K562 (cell line): ENCODE data around the gene ARMH1. TPM values are rescaled to one million over a fixed set of nuclear protein-coding genes. Genes with fewer than 3 reads are reported as not detected.

Source experiments
- ADNP ChIP-seq: fragments of 200-800 bp; sonication (Bioruptor generic); IDR thresholded peaks from 2 replicates; pipeline ENCODE4 v1.6.1; 2016; ENCODE audit warnings: missing genetic modification characterization, missing compliant biosample characterization
- DPF2 ChIP-seq: fragments of 450-650 bp; IDR thresholded peaks from 2 replicates; pipeline ENCODE4 v1.6.1; 2016
- ESRRA ChIP-seq: fragments of 450-650 bp; IDR thresholded peaks from 2 replicates; pipeline ENCODE4 v1.6.1; 2014; ENCODE audit warnings: low read depth, mild to moderate bottlenecking, moderate library complexity, borderline replicate concordance
- FOSL1 ChIP-seq: fragments of 200-800 bp; sonication (Bioruptor generic); conservative IDR thresholded peaks from 2 replicates; pipeline ENCODE4 v1.6.1; 2016; ENCODE audit warnings: missing genetic modification characterization, missing compliant biosample characterization
- KDM1A ChIP-seq, 2 experiments: fragments of 450-650 bp; IDR thresholded peaks; 2 replicates each; pipeline ENCODE4 v1.6.1; 2016; ENCODE audit warnings: mild to moderate bottlenecking in 2 of 2
- MEIS2 ChIP-seq: fragments of 450-650 bp; IDR thresholded peaks from 2 replicates; pipeline ENCODE4 v1.6.1; 2014; ENCODE audit warnings: mild to moderate bottlenecking; ENCODE audit not compliant: partially characterized antibody
- RCOR1 ChIP-seq, 2 experiments: IDR thresholded peaks; 2 replicates each; pipeline ENCODE4 v1.6.1; 2012; ENCODE audit warnings: low read depth in 2 of 2, low read length in 2 of 2, borderline replicate concordance in 1 of 2, improper control_type of control experiment in 1 of 2
- TRIM28 ChIP-seq: fragments of 450-650 bp; IDR thresholded peaks from 2 replicates; pipeline ENCODE4 v1.6.1; 2017
- ZNF766 ChIP-seq: fragments of 200-800 bp; sonication (Bioruptor generic); conservative IDR thresholded peaks from 2 replicates; pipeline ENCODE4 v1.6.1; 2016; ENCODE audit warnings: missing genetic modification characterization, missing compliant biosample characterization
- ZNF830 ChIP-seq: fragments of 250-450 bp; sonication (Bioruptor Pico); IDR thresholded peaks from 2 replicates; pipeline ENCODE4 v1.5.0; 2021; ENCODE audit warnings: mild to moderate bottlenecking
- polyA plus RNA-seq, 8 experiments: library from polyadenylated mRNA; depleted of rRNA in 4 of 8; stranded (reverse) in 5 of 8; unstranded in 3 of 8; fragments of >200 nt; fragmentation: Nextera tagmentation in 2 of 8; fragmentation: Illumina TruSeq in 1 of 8; extraction: Ambion mirVana in 2 of 8; extraction: Trizol in 1 of 8; gene quantifications; 2 replicates each; pipeline versions ENCODE4 v1.2.1 to v1.2.3, GENCODE V29; 2011 to 2014; ENCODE audit warnings: inconsistent platforms in 1 of 8, missing spikeins in 1 of 8
- total RNA-seq, 7 experiments: library from RNA; depleted of rRNA in 6 of 7; stranded (reverse); fragments of >200 nt in 6 of 7; fragmentation: Illumina TruSeq in 2 of 7; extraction: Trizol in 2 of 7; gene quantifications; 2 replicates each; pipeline versions ENCODE4 v1.2.1 to v1.2.3, GENCODE V29; 2011 to 2021; ENCODE audit warnings: low replicate concordance in 1 of 7
- TF ChIP-seq, protein P1 (sequence below), 2 experiments: fragments of 150-350 bp in 1 of 2; IDR thresholded peaks; 2 replicates each; pipeline ENCODE4 v1.6.1; 2012 to 2016; ENCODE audit warnings: low read depth in 2 of 2, low read length in 2 of 2, mild to moderate bottlenecking in 1 of 2, moderate library complexity in 1 of 2
- TF ChIP-seq, protein P2 (sequence below), 2 experiments: fragments of 450-650 bp in 1 of 2; IDR thresholded peaks; 2 replicates each; pipeline ENCODE4 v1.6.1; 2011 to 2017; ENCODE audit warnings: low read depth in 2 of 2, antibody characterized with exemption in 1 of 2, borderline replicate concordance in 1 of 2, low read length in 1 of 2, mild to moderate bottlenecking in 1 of 2, mixed read lengths in 1 of 2; ENCODE audit not compliant: control insufficient read depth in 1 of 2
- TF ChIP-seq, protein P3 (sequence below), 2 experiments: IDR thresholded peaks in 1 of 2; conservative IDR thresholded peaks in 1 of 2; 2 replicates each; pipeline ENCODE4 v1.6.1; 2016; ENCODE audit warnings: low read depth in 2 of 2, mild to moderate bottlenecking in 1 of 2, missing compliant biosample characterization in 1 of 2, missing genetic modification characterization in 1 of 2, moderate library complexity in 1 of 2

The ARMH1 gene
- total and polyA plus RNA-seq, 9 of the 15 experiments (the other 6 are each of a cell fraction or from before 2014, with no cell fraction given): 0.41 TPM; not detected in 8

DNA sequence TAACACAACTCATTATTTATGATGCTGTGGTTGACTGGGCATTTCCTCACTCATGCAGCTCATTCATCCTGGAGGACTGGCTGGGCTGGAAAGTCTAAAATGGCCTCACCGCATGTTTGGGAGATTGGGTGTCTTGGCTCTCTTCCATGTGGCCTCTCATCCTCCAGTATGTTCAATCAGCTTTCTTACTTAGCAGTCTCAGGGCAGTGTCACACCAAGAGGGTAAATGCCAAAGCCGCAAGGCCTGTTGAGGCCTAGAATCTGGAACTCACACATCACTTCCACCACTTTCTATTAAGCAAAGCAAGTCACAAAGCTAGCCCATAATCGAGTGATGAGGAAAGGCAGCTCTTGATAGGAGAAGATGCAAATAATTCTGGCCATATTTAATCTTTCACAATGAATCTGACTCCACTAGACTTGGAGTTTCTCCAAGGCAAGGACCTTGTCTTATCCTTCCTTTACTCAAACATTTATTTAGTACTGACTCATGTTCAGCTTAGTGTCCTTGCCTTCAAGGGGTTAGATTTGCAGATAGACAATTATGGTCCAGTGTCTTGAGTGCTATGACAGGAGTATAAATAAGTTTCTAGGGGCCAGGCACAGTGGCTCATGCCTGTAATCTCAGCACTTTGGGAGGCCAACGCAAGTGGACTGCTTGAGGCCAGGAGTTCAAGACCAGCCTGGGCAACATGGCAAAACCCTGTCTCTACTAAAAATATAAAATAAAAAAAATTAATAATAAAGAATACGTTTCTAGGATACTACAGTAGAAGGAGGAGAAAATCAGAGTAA, 45.4 kb upstream of the ARMH1 start (continued):
- TF ChIP-seq, protein P1, sequence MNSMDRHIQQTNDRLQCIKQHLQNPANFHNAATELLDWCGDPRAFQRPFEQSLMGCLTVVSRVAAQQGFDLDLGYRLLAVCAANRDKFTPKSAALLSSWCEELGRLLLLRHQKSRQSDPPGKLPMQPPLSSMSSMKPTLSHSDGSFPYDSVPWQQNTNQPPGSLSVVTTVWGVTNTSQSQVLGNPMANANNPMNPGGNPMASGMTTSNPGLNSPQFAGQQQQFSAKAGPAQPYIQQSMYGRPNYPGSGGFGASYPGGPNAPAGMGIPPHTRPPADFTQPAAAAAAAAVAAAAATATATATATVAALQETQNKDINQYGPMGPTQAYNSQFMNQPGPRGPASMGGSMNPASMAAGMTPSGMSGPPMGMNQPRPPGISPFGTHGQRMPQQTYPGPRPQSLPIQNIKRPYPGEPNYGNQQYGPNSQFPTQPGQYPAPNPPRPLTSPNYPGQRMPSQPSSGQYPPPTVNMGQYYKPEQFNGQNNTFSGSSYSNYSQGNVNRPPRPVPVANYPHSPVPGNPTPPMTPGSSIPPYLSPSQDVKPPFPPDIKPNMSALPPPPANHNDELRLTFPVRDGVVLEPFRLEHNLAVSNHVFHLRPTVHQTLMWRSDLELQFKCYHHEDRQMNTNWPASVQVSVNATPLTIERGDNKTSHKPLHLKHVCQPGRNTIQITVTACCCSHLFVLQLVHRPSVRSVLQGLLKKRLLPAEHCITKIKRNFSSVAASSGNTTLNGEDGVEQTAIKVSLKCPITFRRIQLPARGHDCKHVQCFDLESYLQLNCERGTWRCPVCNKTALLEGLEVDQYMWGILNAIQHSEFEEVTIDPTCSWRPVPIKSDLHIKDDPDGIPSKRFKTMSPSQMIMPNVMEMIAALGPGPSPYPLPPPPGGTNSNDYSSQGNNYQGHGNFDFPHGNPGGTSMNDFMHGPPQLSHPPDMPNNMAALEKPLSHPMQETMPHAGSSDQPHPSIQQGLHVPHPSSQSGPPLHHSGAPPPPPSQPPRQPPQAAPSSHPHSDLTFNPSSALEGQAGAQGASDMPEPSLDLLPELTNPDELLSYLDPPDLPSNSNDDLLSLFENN (IDR thresholded peaks at IDR 0.05; ENCODE audit: low read depth in 2 of 2, low read length in 2 of 2): no peak
- TF ChIP-seq KDM1A (IDR thresholded peaks at IDR 0.05): peak in 1 of 2 experiments; percentile 51; a peak in 2 of 4 replicates
- peak; percentile 15; the same call in 1 of the 2 replicates for TF ChIP-seq DPF2
- 0 out of 2 replicates have a peak, but pooled peaks have one; percentile 55 for TF ChIP-seq ADNP (tag)
- TF ChIP-seq MEIS2: peak; percentile 18
- no peak for TF ChIP-seq ZNF766 (CRISPR knock-in tag)
- 0 out of 4 replicates have a peak, but pooled peaks of 1 of the 2 experiments have one; percentile 12 for TF ChIP-seq RCOR1 (IDR thresholded peaks at IDR 0.05; ENCODE audit: borderline replicate concordance in 1 of 2, low read depth in 2 of 2, low read length in 2 of 2)
- TF ChIP-seq ZNF830: no peak
- TF ChIP-seq, protein P2, sequence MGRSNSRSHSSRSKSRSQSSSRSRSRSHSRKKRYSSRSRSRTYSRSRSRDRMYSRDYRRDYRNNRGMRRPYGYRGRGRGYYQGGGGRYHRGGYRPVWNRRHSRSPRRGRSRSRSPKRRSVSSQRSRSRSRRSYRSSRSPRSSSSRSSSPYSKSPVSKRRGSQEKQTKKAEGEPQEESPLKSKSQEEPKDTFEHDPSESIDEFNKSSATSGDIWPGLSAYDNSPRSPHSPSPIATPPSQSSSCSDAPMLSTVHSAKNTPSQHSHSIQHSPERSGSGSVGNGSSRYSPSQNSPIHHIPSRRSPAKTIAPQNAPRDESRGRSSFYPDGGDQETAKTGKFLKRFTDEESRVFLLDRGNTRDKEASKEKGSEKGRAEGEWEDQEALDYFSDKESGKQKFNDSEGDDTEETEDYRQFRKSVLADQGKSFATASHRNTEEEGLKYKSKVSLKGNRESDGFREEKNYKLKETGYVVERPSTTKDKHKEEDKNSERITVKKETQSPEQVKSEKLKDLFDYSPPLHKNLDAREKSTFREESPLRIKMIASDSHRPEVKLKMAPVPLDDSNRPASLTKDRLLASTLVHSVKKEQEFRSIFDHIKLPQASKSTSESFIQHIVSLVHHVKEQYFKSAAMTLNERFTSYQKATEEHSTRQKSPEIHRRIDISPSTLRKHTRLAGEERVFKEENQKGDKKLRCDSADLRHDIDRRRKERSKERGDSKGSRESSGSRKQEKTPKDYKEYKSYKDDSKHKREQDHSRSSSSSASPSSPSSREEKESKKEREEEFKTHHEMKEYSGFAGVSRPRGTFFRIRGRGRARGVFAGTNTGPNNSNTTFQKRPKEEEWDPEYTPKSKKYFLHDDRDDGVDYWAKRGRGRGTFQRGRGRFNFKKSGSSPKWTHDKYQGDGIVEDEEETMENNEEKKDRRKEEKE (IDR thresholded peaks at IDR 0.05; ENCODE audit: borderline replicate concordance in 1 of 2, control insufficient read depth in 1 of 2, low read depth in 2 of 2, low read length in 1 of 2): no peak
- TF ChIP-seq, protein P3, sequence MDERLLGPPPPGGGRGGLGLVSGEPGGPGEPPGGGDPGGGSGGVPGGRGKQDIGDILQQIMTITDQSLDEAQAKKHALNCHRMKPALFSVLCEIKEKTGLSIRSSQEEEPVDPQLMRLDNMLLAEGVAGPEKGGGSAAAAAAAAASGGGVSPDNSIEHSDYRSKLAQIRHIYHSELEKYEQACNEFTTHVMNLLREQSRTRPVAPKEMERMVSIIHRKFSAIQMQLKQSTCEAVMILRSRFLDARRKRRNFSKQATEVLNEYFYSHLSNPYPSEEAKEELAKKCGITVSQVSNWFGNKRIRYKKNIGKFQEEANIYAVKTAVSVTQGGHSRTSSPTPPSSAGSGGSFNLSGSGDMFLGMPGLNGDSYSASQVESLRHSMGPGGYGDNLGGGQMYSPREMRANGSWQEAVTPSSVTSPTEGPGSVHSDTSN (CRISPR knock-in tag; IDR thresholded peaks at IDR 0.05; ENCODE audit: low read depth): no peak
- TF ChIP-seq, protein P3 (tag; conservative IDR thresholded peaks at IDR 0.05; ENCODE audit: low read depth): 0 out of 2 replicates have a peak, but pooled peaks have one; percentile 18
- TF ChIP-seq FOSL1 (tag): peak; percentile 63; the same call in 1 of the 2 replicates
- TF ChIP-seq ESRRA: peak; percentile 29; the same call in 1 of the 2 replicates
- no peak for TF ChIP-seq TRIM28
- TF ChIP-seq, all 486 proteins: peak for 12
